Gastrocnemius medialis (tissue), 4 donors: ENCODE measurements around the gene QDPR. TPM values are rescaled to one million over a fixed set of nuclear protein-coding genes. Genes with fewer than 3 reads are reported as not detected.

Source experiments
- ATAC-seq, 2 donors: fragments of 150-250 bp; one replicate each; pipeline ENCODE4 v1.9.1; 2016
- DNase-seq, 2 donors: peaks; one replicate each; pipeline ENCODE4 v3.0.0-alpha.2; 2019
- H3K27ac ChIP-seq, 4 donors: fragments of 200-600 bp; sonication (generic); 1 replicate in 1 of 4; 2 replicates in 3 of 4; pipeline ENCODE4 v1.5.1; 2016 to 2018; ENCODE audit warnings: mild to moderate bottlenecking in 2 of 4, moderate library complexity in 1 of 4
- H3K27me3 ChIP-seq, 3 donors: fragments of 200-600 bp; sonication (generic) in 2 of 3; 1 replicate in 1 of 3; 2 replicates in 2 of 3; pipeline versions ENCODE4 v1.5.1 to v1.6.0; 2016 to 2019; ENCODE audit warnings: mild to moderate bottlenecking in 1 of 3, moderate library complexity in 1 of 3
- H3K36me3 ChIP-seq, 2 donors: fragments of 200-600 bp; sonication (generic) in 1 of 2; one replicate each; pipeline ENCODE4 v1.5.1; 2017 to 2018
- H3K4me1 ChIP-seq, 2 donors: fragments of 200-600 bp; sonication (generic) in 1 of 2; one replicate each; pipeline ENCODE4 v1.5.1; 2016 to 2017; ENCODE audit warnings: mild to moderate bottlenecking in 2 of 2
- H3K4me3 ChIP-seq, 4 donors: fragments of 200-600 bp; sonication (generic) in 3 of 4; 1 replicate in 1 of 4; 2 replicates in 3 of 4; pipeline ENCODE4 v1.5.1; 2016 to 2019; ENCODE audit warnings: mild to moderate bottlenecking in 2 of 4
- H3K9me3 ChIP-seq, 3 donors: fragments of 200-600 bp; sonication (generic) in 2 of 3; 1 replicate in 1 of 3; 2 replicates in 2 of 3; pipeline ENCODE4 v1.5.1; 2016 to 2019
- POLR2A ChIP-seq, 2 donors: fragments of 450-650 bp; IDR thresholded peaks; one replicate each; pipeline ENCODE4 v1.6.1; 2017; ENCODE audit warnings: antibody characterized with exemption in 2 of 2, mild to moderate bottlenecking in 2 of 2, moderate library complexity in 2 of 2
- in situ Hi-C, 4 donors: fragments of 200-750 bp; cut with MboI; loops; one replicate each; pipeline versions ENCODE4 v1.15.0 to v1.8.0; 2017; ENCODE audit warnings: low sequenced_read_pairs in 4 of 4
- intact Hi-C: fragments of 100-400 bp; cut with DNase I; formaldehyde crosslinking; loops from one replicate; pipeline ENCODE4 v1.15.1; 2023; ENCODE audit warnings: low total_unique reads
- total RNA-seq, 4 donors: library from RNA; depleted of rRNA; stranded (reverse); fragments of >200 nt; gene quantifications; one replicate each; pipeline versions ENCODE4 v1.1.0 to v1.2.3, GENCODE V29; 2016
- TF ChIP-seq, protein P1 (sequence below), 5 experiments: fragments of 450-650 bp in 3 of 5; fragments of 200-600 bp in 2 of 5; sonication (generic) in 2 of 5; IDR thresholded peaks in 4 of 5; conservative IDR thresholded peaks in 1 of 5; 1 replicate in 4 of 5; 2 replicates in 1 of 5; pipeline ENCODE4 v1.5.1; 2016 to 2019; ENCODE audit warnings: antibody characterized with exemption in 5 of 5, mild to moderate bottlenecking in 3 of 5, moderate library complexity in 3 of 5

The QDPR gene
- total RNA-seq, 4 donors from 2014 or later: 6.9 to 15.6 (median 9.1) TPM

- intact Hi-C loops: loop anchor here (5.0 kb wide), 1 partner anchor 511 kb away; the partner anchor contains the start of gene LCORL
- H3K4me1 ChIP-seq: peaks cover 8 to 23% of the 10 kb centered on the region in 2 donors
These were observed 361 bp downstream of the QDPR start for GRCh38 chr4:17511509-17511949.

DNA sequence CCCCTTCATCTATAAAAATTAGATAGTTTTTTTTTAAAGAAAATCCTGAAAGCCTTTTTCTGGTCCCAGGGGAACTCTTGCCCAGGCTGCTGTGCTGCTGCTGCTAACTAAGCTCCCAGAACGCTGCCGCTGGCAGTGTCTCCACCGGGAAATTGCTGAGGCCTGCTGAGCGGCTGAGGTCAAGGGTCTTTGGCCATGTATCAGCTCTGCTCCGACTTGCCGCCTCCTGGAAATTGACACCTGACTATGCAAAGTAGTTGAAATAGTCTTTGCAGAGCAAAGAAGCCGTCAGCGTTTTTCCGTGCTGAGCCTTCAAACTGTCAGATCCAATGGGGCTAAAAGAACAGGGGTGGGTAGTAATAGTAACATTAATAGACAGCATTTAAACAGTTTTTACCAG, 839 bp downstream of the QDPR start:
- peaks cover 8 to 23% of the 10 kb centered on the region in 2 donors for H3K4me1 ChIP-seq
- H3K27ac ChIP-seq: peak overlapping the region; percentile 74 to 85 (median 78)
- peak; percentile 32 to 42 for ATAC-seq
- peak overlapping the region; percentile 69 to 96 (median 74) for H3K4me3 ChIP-seq
- no peak for TF ChIP-seq POLR2A (IDR thresholded peaks at IDR 0.05)
- TF ChIP-seq, protein P1, sequence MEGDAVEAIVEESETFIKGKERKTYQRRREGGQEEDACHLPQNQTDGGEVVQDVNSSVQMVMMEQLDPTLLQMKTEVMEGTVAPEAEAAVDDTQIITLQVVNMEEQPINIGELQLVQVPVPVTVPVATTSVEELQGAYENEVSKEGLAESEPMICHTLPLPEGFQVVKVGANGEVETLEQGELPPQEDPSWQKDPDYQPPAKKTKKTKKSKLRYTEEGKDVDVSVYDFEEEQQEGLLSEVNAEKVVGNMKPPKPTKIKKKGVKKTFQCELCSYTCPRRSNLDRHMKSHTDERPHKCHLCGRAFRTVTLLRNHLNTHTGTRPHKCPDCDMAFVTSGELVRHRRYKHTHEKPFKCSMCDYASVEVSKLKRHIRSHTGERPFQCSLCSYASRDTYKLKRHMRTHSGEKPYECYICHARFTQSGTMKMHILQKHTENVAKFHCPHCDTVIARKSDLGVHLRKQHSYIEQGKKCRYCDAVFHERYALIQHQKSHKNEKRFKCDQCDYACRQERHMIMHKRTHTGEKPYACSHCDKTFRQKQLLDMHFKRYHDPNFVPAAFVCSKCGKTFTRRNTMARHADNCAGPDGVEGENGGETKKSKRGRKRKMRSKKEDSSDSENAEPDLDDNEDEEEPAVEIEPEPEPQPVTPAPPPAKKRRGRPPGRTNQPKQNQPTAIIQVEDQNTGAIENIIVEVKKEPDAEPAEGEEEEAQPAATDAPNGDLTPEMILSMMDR (IDR thresholded peaks at IDR 0.05 in 4 of 5, conservative IDR thresholded peaks at IDR 0.05 in 1 of 5): no peak
- no peaks in the 10 kb centered on the region for H3K36me3 ChIP-seq
- intact Hi-C loops (loop anchor here (5.0 kb wide), 1 partner anchor 511 kb away; the partner anchor contains the start of gene LCORL), in situ Hi-C loops (no loop called here)
- DNase-seq: peak in 1 of 2 donors; percentile 22
- H3K27me3 ChIP-seq: no peaks in the 10 kb centered on the region
- no peaks in the 10 kb centered on the region for H3K9me3 ChIP-seq

More at GRCh38 chr4:17511509-17511949, 361 bp downstream of the QDPR start:
- no peaks in the 10 kb centered on the region for H3K36me3 ChIP-seq
- peak overlapping the region; percentile 74 to 85 (median 78) for H3K27ac ChIP-seq
- in situ Hi-C loops: no loop called here
- no peaks in the 10 kb centered on the region for H3K9me3 ChIP-seq
- DNase-seq (peak; percentile 16 to 46), ATAC-seq (peak; percentile 75 to 81)
- no peaks in the 10 kb centered on the region for H3K27me3 ChIP-seq
- peak overlapping the region; percentile 69 to 96 (median 74) for H3K4me3 ChIP-seq
- TF ChIP-seq POLR2A (IDR thresholded peaks at IDR 0.05): peak in 1 of 2 donors; percentile 52
- TF ChIP-seq, protein P1 (IDR thresholded peaks at IDR 0.05 in 4 of 5, conservative IDR thresholded peaks at IDR 0.05 in 1 of 5): no peak

- H3K27ac ChIP-seq: peak overlapping the region in 3 of 4 donors; percentile 74 to 85 (median 74)
- in situ Hi-C loops: no loop called here
- ATAC-seq (no peak), DNase-seq (no peak)
- peak overlapping the region in 3 of 4 donors; percentile 69 to 96 (median 75) for H3K4me3 ChIP-seq
- intact Hi-C loops: loop anchor here (5.0 kb wide), 1 partner anchor 512 kb away; the partner anchor contains the start of gene LCORL
- H3K9me3 ChIP-seq: no peaks in the 10 kb centered on the region
- no peaks in the 10 kb centered on the region for H3K36me3 ChIP-seq
- peaks cover 8 to 23% of the 10 kb centered on the region in 2 donors for H3K4me1 ChIP-seq
- TF ChIP-seq POLR2A (IDR thresholded peaks at IDR 0.05): no peak
- TF ChIP-seq, protein P1 (IDR thresholded peaks at IDR 0.05 in 4 of 5, conservative IDR thresholded peaks at IDR 0.05 in 1 of 5): no peak
- H3K27me3 ChIP-seq: no peaks in the 10 kb centered on the region
These were observed 1.3 kb downstream of the QDPR start for GRCh38 chr4:17510582-17510981.

DNA sequence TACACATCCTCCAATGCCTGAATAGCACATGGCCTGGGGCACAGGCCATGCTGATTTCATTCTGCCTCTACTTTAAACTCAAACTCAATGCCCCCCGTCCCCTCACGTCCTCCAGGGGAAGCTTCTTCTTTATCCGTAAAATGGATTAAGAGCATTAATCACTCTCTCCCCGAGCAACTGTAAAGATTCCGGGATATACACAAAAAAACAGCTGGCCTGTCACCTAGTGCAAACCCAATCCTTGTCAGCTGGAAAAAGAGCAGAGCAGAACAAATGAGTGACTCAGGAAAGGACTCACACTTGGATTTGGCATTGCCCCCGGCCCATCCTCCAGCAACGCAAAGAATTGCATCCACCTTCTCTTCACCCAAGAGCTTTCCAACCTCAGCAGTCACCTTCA, 7.8 kb downstream of the QDPR start:
- in situ Hi-C loops (no loop called here), intact Hi-C loops (no loop called here)
- Histone ChIP-seq H3K27me3 (no peaks in the 10 kb centered on the region), H3K9me3 (no peaks in the 10 kb centered on the region), H3K4me3 (no peak overlapping the region), H3K36me3 (peaks cover 3 to 52% of the 10 kb centered on the region in 2 donors), H3K27ac (no peak overlapping the region), H3K4me1 (peaks cover 0 to under 1% of the 10 kb centered on the region in 2 donors)
- no peak for DNase-seq
- no peak for ATAC-seq
- TF ChIP-seq, protein P1 (IDR thresholded peaks at IDR 0.05 in 4 of 5, conservative IDR thresholded peaks at IDR 0.05 in 1 of 5): no peak
- no peak for TF ChIP-seq POLR2A (IDR thresholded peaks at IDR 0.05)
